OCI-LY1 (cell line): ENCODE data around the gene FHIT.

Experiments used
- H2AFZ ChIP-seq: fragments of 200-600 bp; sonication (generic), shearing (Covaris generic); 2 replicates; pipeline ENCODE4 v1.6.0; 2014; ENCODE audit warnings: antibody characterized with exemption, mild to moderate bottlenecking, low read length
- H3F3A ChIP-seq: fragments of 200-600 bp; sonication (generic), shearing (Covaris generic); 2 replicates; pipeline ENCODE4 v1.6.0; 2014; ENCODE audit warnings: mild to moderate bottlenecking, antibody characterized with exemption, low read length, moderate library complexity; ENCODE audit not compliant: insufficient read depth
- H3K27ac ChIP-seq: fragments of 200-600 bp; sonication (generic); 2 replicates; pipeline ENCODE4 v1.5.1; 2014; ENCODE audit warnings: low read length, mixed run types, mild to moderate bottlenecking, low read depth; ENCODE audit not compliant: poor library complexity, severe bottlenecking
- H3K27me3 ChIP-seq: fragments of 200-600 bp; sonication (generic); 2 replicates; pipeline ENCODE4 v1.6.0; 2014; ENCODE audit warnings: antibody characterized with exemption, mild to moderate bottlenecking, low read length, moderate library complexity; ENCODE audit not compliant: insufficient read depth
- H3K36me3 ChIP-seq: fragments of 200-600 bp; sonication (generic); 2 replicates; pipeline ENCODE4 v1.6.1; 2014; ENCODE audit warnings: mild to moderate bottlenecking, antibody characterized with exemption, low read length, moderate library complexity, mixed read lengths; ENCODE audit not compliant: insufficient read depth
- H3K4me1 ChIP-seq: fragments of 200-600 bp; sonication (generic); 2 replicates; pipeline ENCODE4 v1.5.1; 2014; ENCODE audit warnings: mild to moderate bottlenecking, low read length, moderate library complexity; ENCODE audit not compliant: insufficient read depth, severe bottlenecking
- H3K4me2 ChIP-seq: fragments of 200-600 bp; sonication (generic), shearing (Covaris generic); 2 replicates; pipeline ENCODE4 v1.6.1; 2014; ENCODE audit warnings: low read length
- H3K4me3 ChIP-seq: fragments of 200-600 bp; sonication (generic); 2 replicates; pipeline ENCODE4 v1.5.1; 2014; ENCODE audit warnings: low read length, low read depth, mild to moderate bottlenecking, mixed read lengths; ENCODE audit not compliant: poor library complexity, severe bottlenecking
- H3K79me2 ChIP-seq: fragments of 200-600 bp; shearing (Covaris generic); 2 replicates; pipeline ENCODE4 v1.6.1; 2016; ENCODE audit warnings: mixed run types, low read length, mixed read lengths; ENCODE audit not compliant: insufficient read depth
- H3K9ac ChIP-seq: fragments of 200-600 bp; sonication (generic), shearing (Covaris generic); 2 replicates; pipeline ENCODE4 v1.6.1; 2014; ENCODE audit warnings: mild to moderate bottlenecking, low read length, mixed read lengths
- H3K9me2 ChIP-seq: fragments of 200-600 bp; sonication (generic), shearing (Covaris generic); 2 replicates; pipeline ENCODE4 v1.6.1; 2014; ENCODE audit warnings: low read depth, mild to moderate bottlenecking, low read length, mixed read lengths
- H3K9me3 ChIP-seq: fragments of 200-600 bp; shearing (Covaris generic); 2 replicates; pipeline ENCODE4 v1.6.1; 2014; ENCODE audit warnings: low read length, mixed read lengths
- H4K20me1 ChIP-seq: fragments of 200-600 bp; sonication (generic), shearing (Covaris generic); 2 replicates; pipeline ENCODE4 v1.6.0; 2016; ENCODE audit warnings: mild to moderate bottlenecking, low read length; ENCODE audit not compliant: insufficient read depth
- EZH2 ChIP-seq: fragments of 200-600 bp; sonication (generic), shearing (Covaris generic); IDR thresholded peaks from 2 replicates; pipeline ENCODE4 v1.8.0; 2017; ENCODE audit warnings: borderline replicate concordance, mixed run types, mild to moderate bottlenecking, antibody characterized with exemption, low read length, moderate library complexity, mixed read lengths
- TF ChIP-seq, protein P1 (sequence below): fragments of 200-600 bp; sonication (generic), shearing (Covaris generic); IDR thresholded peaks from 2 replicates; pipeline ENCODE4 v1.5.1; 2017; ENCODE audit warnings: mild to moderate bottlenecking, antibody characterized with exemption, low read length, moderate library complexity, mixed read lengths

FHIT gene

DNA sequence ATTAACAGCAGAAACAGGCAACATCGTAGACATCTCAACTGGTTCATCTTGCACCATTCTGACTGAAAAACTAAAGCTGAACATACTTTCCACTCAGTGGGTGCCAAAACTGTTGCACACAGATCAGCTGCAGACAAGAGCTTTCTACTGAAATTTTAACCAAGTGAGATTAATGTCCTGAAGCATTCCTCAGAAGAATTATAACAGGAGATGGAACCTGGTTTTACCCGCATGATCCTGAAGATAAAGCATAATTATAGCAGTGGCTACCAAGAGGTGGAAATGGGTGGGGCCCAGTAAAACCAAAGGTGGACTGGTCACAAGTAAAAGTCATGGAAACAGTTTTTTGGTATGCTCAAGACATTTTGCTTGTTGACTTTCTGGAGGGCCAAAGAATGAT, 858.8 kb downstream of the FHIT start:
- no peak overlapping the region for H2AFZ ChIP-seq
- H3K27me3 ChIP-seq = no peaks in the 10 kb centered on the region
- H3F3A ChIP-seq = no peaks in the 10 kb centered on the region
- no peaks in the 10 kb centered on the region for H3K36me3 ChIP-seq
- H3K4me2 ChIP-seq = no peak overlapping the region
- no peak for TF ChIP-seq EZH2
- TF ChIP-seq, protein P1, sequence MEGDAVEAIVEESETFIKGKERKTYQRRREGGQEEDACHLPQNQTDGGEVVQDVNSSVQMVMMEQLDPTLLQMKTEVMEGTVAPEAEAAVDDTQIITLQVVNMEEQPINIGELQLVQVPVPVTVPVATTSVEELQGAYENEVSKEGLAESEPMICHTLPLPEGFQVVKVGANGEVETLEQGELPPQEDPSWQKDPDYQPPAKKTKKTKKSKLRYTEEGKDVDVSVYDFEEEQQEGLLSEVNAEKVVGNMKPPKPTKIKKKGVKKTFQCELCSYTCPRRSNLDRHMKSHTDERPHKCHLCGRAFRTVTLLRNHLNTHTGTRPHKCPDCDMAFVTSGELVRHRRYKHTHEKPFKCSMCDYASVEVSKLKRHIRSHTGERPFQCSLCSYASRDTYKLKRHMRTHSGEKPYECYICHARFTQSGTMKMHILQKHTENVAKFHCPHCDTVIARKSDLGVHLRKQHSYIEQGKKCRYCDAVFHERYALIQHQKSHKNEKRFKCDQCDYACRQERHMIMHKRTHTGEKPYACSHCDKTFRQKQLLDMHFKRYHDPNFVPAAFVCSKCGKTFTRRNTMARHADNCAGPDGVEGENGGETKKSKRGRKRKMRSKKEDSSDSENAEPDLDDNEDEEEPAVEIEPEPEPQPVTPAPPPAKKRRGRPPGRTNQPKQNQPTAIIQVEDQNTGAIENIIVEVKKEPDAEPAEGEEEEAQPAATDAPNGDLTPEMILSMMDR = no peak
- no peaks in the 10 kb centered on the region for H3K9me3 ChIP-seq
- H4K20me1 ChIP-seq = no peaks in the 10 kb centered on the region
- H3K79me2 ChIP-seq = no peaks in the 10 kb centered on the region
- no peak overlapping the region for H3K27ac ChIP-seq
- no peak overlapping the region for H3K4me3 ChIP-seq
- no peak overlapping the region for H3K9ac ChIP-seq
- H3K9me2 ChIP-seq = no peaks in the 10 kb centered on the region
- H3K4me1 ChIP-seq = no peaks in the 10 kb centered on the region

DNA sequence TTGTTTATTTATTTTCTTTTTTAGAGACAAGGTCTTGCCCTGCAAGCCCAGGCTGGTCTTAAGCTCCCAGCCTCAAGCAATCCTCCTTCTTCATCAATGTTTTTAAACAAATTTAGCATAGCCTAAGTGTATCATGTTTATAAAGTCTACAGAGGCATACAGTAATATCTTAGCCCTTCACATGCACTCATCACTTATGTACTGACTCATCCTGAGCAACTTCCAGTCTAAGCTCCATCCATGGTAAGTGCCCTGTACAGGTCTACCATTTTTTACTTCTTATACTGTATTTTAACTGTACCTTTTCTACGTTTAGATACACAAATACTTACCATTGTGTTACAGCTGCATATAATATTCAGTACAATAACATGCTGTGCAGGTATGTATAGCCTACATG, 860.0 kb downstream of the FHIT start:
- H3K9me3 ChIP-seq = no peaks in the 10 kb centered on the region
- H3K36me3 ChIP-seq = no peaks in the 10 kb centered on the region
- H3K79me2 ChIP-seq = no peaks in the 10 kb centered on the region
- H3K27me3 ChIP-seq = no peaks in the 10 kb centered on the region
- H2AFZ ChIP-seq = no peak overlapping the region
- TF ChIP-seq, protein P1 = no peak
- TF ChIP-seq EZH2 = no peak
- no peaks in the 10 kb centered on the region for H3K4me1 ChIP-seq
- H3K9me2 ChIP-seq = no peaks in the 10 kb centered on the region
- no peak overlapping the region for H3K4me3 ChIP-seq
- H3F3A ChIP-seq = no peaks in the 10 kb centered on the region
- H4K20me1 ChIP-seq = no peaks in the 10 kb centered on the region
- H3K9ac ChIP-seq = no peak overlapping the region
- no peak overlapping the region for H3K4me2 ChIP-seq
- H3K27ac ChIP-seq = no peak overlapping the region

DNA sequence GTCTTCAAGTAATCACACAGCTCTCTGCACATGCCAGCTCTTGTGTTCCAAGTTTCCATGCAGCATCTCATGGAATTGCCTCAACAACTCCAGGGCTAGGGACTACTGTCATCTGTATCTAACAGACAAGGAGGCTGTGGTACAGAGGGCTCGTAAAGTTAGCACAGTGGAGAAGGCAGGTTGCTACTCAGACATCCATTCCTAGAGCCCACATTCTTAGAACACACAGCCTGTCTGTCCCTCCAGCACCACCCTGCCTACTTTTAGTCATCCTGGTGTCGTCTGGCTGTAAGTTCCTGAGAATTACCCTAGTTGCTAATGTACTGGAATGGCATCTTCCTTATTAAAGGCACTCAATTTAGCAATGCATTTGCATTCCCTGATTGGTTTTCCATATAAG, 862.5 kb downstream of the FHIT start:
- H3K4me1 ChIP-seq = no peaks in the 10 kb centered on the region
- no peaks in the 10 kb centered on the region for H3K79me2 ChIP-seq
- no peaks in the 10 kb centered on the region for H3K27me3 ChIP-seq
- no peak overlapping the region for H3K4me2 ChIP-seq
- no peaks in the 10 kb centered on the region for H3K9me3 ChIP-seq
- no peaks in the 10 kb centered on the region for H3F3A ChIP-seq
- no peaks in the 10 kb centered on the region for H3K36me3 ChIP-seq
- TF ChIP-seq, protein P1 = no peak
- TF ChIP-seq EZH2 = no peak
- no peak overlapping the region for H3K9ac ChIP-seq
- H3K9me2 ChIP-seq = no peaks in the 10 kb centered on the region
- H2AFZ ChIP-seq = no peak overlapping the region
- no peaks in the 10 kb centered on the region for H4K20me1 ChIP-seq
- no peak overlapping the region for H3K27ac ChIP-seq
- no peak overlapping the region for H3K4me3 ChIP-seq
